Bronchial epithelial cell (primary cell): Measurements from ENCODE around the gene RAB40B. TPM values are rescaled to one million over a fixed set of nuclear protein-coding genes. Genes with fewer than 3 reads are reported as not detected.
A peak's percentile ranks its signal among the peaks of the same experiment; 100 is the strongest.

Experiments
- DNase-seq: peaks from one replicate; pipeline ENCODE4 v3.0.0-alpha.2; 2010; ENCODE audit warnings: low read depth
- FAIRE-seq: peaks from 2 replicates; lab custom pipeline; 2011; peaks lifted over from hg19 to GRCh38; lab: Jason Lieb, UNC
- H3K27me3 ChIP-seq: 2 replicates; pipeline ENCODE4 v1.5.1; 2011; ENCODE audit warnings: low read length; ENCODE audit not compliant: control insufficient read depth, insufficient read depth
- H3K36me3 ChIP-seq: 2 replicates; pipeline ENCODE4 v1.5.1; 2011; ENCODE audit warnings: low read length; ENCODE audit not compliant: control insufficient read depth, insufficient read depth
- H3K4me3 ChIP-seq: 2 replicates; pipeline ENCODE4 v1.5.1; 2011; ENCODE audit warnings: mild to moderate bottlenecking, low read depth, low read length, control low read depth
- CTCF ChIP-seq: IDR thresholded peaks from 2 replicates; pipeline ENCODE4 v1.5.1; 2011; ENCODE audit warnings: mild to moderate bottlenecking, moderate library complexity, low read length, control low read depth, inconsistent platforms; ENCODE audit not compliant: insufficient read depth, severe bottlenecking
- total RNA-seq: library from RNA; depleted of rRNA; stranded (reverse); fragments of >200 nt; gene quantifications from 2 replicates; pipeline ENCODE4 v1.2.1, GENCODE V29; 2014

The RAB40B gene
- total RNA-seq, 1 donor from 2014 or later = 3.4 TPM

GRCh38 chr17:82718986-82719685 is 20.6 kb upstream of the RAB40B start:
- DNase-seq (no peak), FAIRE-seq (no peak)
- no peak overlapping the region for H3K4me3 ChIP-seq
- peaks cover 7% of the 10 kb centered on the region for H3K36me3 ChIP-seq
- no peaks in the 10 kb centered on the region for H3K27me3 ChIP-seq
- TF ChIP-seq CTCF = no peak

- H3K27me3 ChIP-seq = no peaks in the 10 kb centered on the region
- FAIRE-seq (no peak), DNase-seq (peak; percentile 74)
- peak within 1 kb of the TSS; percentile 76 for H3K4me3 ChIP-seq
- peaks cover 4% of the 10 kb centered on the region for H3K36me3 ChIP-seq
- no peak for TF ChIP-seq CTCF
Observed at GRCh38 chr17:82716203-82717010, 17.9 kb upstream of the RAB40B start, which contains the start of gene FN3KRP. Gene FN3KRP (plus strand): TSS chr17:82716706. CDS start chr17:82716756, 50 bp downstream.

- no peaks in the 10 kb centered on the region for H3K36me3 ChIP-seq
- H3K4me3 ChIP-seq = no peak overlapping the region
- no peak for TF ChIP-seq CTCF
- FAIRE-seq (no peak), DNase-seq (no peak)
- no peaks in the 10 kb centered on the region for H3K27me3 ChIP-seq
Observed at GRCh38 chr17:82713071-82713723, 14.7 kb upstream of the RAB40B start.

GRCh38 chr17:82710499-82711232 is 12.2 kb upstream of the RAB40B start:
- FAIRE-seq = no peak
- no peak for DNase-seq
- Histone ChIP-seq H3K27me3 (no peaks in the 10 kb centered on the region), H3K4me3 (no peak overlapping the region), H3K36me3 (no peaks in the 10 kb centered on the region)
- TF ChIP-seq CTCF = no peak

GRCh38 chr17:82709676-82710498 is 11.4 kb upstream of the RAB40B start:
- Histone ChIP-seq H3K4me3 (no peak overlapping the region), H3K36me3 (no peaks in the 10 kb centered on the region), H3K27me3 (no peaks in the 10 kb centered on the region)
- DNase-seq (no peak), FAIRE-seq (no peak)
- no peak for TF ChIP-seq CTCF
